GM19238 (cell line): ENCODE results near the gene CCDC160.
"Not testable (repeated sequence)": the region's sequence is repeated elsewhere in the genome, so short reads cannot be mapped to it uniquely, and the experiment has no call there.

Experiments used
- DNase-seq: peaks from one replicate; pipeline ENCODE4 v3.0.0; 2011; ENCODE audit warnings: low spot score; ENCODE audit not compliant: insufficient read length

CCDC160 gene

DNA sequence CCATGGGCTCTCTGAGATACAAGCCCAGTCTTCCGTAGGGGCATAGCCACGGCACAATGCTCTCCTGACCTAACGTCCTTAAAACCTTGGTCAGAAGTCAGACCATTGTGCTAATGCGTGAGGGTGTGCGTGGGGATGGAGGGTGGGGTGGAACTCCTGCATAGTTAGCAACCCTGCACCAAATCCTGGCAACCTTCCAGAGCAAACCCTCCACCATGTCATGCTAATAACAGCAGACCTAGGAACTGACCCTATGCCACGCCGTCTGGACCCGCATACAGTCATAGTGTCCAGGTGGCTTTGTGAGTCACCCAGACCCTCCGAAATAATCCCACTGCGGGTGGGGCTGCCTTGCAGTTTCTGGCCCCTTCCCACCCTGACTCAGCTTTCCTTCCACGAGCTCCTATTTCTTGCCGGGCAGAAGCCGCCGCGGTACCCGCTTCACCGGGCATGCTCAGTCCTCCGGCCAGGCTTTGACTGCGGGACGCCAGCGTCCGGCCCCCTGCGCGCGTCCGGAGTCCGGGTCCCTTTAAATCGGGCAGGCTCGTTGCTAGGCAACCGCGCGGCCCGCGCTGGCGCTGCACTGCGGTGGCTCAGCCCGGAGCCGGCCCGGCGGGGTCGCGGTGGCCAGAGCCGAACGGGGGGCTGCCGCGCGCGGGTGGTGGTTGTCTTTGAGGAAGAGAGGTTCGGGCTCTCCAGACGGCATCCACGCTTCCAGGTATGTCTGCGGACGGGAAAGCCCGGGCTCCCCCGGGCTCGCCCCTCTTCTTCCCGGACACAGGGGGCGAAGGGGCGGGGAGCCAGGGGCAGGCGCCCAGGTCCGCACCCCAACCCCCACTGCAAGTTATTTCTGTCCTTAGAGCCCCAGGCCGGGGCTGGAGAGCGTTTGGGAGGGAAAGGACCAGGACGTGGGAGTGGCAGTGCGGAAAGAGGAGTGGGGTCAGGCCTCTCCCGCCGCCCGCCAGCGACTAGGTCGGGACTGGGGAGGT is at the start of gene CCDC160:
Gene CCDC160 (plus strand): TSS at position 557 of the 989 bp plus-strand sequence. CDS start 7,619 bp downstream, outside the sequence.
- DNase-seq = no peak

GRCh38 chrX:134191281-134191680 is 45.7 kb upstream of the CCDC160 start:
- no peak for DNase-seq

DNA sequence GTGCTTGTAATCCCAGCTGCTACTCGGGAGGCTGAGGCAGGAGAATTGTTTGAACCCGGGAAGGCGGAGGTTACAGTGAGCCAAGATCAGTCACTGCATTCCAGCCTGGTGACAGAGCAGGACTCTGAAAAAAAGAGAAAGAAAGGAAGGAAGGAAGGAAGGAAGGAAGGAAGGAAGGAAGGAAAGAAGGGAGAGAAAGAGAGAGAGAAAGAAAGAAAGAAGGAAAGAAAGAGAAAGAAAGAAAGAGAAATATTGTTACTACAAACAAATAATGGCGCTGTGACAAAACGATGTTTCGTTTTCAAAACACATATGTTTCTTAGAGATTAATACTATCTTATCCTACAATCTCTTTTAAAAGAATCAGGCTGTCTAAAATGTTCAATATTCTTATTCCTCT is 42.1 kb upstream of the CCDC160 start:
- DNase-seq = no peak

GRCh38 chrX:134202561-134202960 is 34.4 kb upstream of the CCDC160 start:
- no peak for DNase-seq

DNA sequence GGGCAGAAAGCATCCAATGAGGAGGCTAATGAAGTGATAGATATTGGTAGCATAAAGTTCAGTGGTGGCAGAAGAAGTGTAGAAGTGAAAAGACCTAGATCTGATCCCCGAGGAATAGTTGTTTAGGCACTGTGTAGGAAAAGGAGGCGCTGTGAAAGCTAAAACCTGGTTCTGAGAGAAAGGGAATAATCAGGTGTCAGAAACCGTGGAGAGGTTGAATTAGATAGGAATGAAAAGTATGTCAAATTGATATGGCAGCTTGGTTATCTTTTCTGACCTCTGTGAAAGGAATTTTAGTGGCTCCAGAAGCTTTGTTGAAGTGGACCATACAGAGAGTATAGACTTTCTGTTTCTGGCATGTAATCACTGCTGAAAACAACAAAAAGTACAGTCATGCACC is 30.8 kb upstream of the CCDC160 start:
- no peak for DNase-seq

GRCh38 chrX:134210465-134210864 is 26.5 kb upstream of the CCDC160 start:
- no peak for DNase-seq

- DNase-seq = no peak
Measured at GRCh38 chrX:134235236-134235635, 1.7 kb upstream of the CCDC160 start.

GRCh38 chrX:134238144-134238543 is 1.2 kb downstream of the CCDC160 start:
- DNase-seq = not testable (repeated sequence)

DNA sequence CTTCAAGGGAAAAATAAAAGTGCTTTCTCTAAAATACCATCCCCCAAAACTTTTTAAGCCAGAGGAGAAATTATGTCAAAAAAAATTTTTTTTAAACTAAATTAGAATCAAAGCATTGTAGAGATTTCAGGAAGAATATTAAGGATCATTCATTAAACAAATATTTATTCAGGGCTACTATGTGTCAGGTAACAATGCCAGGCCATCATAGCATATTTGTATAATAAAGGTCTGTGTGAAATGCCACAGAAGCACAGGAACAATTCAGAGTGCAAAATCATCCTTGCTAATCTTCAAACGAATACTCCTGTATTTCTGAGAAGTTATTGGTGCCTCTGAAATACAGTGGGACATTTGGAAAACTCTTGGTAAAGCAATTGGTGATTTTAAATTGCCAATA is 2.0 kb downstream of the CCDC160 start:
- no peak for DNase-seq

GRCh38 chrX:134240209-134240608 is 3.2 kb downstream of the CCDC160 start:
- DNase-seq = no peak

GRCh38 chrX:134241960-134242619 is 5.1 kb downstream of the CCDC160 start:
- no peak for DNase-seq

- DNase-seq = no peak
Measured at GRCh38 chrX:134244043-134244442, 7.1 kb downstream of the CCDC160 start.

DNA sequence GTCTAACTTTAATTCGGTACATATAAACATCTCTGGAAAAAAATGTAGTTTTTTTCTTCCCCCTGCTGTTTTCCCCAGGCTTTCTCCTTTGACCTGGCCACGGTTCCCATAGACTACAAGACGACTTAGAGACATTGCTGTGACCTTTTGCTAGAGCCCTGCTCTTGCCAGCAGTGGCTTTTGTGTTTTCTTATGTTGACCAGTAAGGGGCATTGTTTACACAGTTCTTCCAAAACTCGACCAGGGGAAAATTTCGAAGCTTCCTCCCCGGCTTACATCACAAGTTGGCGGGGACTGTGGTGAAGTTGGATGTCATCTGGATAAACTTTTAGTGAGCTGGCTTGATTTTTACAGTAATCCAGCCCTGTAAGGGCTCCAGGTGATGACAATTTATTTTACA is 9.3 kb downstream of the CCDC160 start:
- DNase-seq = no peak

GRCh38 chrX:134247492-134247891 is 10.5 kb downstream of the CCDC160 start:
- DNase-seq = no peak

- DNase-seq = no peak
Measured at GRCh38 chrX:134249241-134249640, 12.3 kb downstream of the CCDC160 start.

GRCh38 chrX:134251241-134251640 is 14.3 kb downstream of the CCDC160 start:
- no peak for DNase-seq

- no peak for DNase-seq
Measured at GRCh38 chrX:134254511-134254910, 17.5 kb downstream of the CCDC160 start.

GRCh38 chrX:134255555-134255954 is 18.6 kb downstream of the CCDC160 start:
- no peak for DNase-seq

DNA sequence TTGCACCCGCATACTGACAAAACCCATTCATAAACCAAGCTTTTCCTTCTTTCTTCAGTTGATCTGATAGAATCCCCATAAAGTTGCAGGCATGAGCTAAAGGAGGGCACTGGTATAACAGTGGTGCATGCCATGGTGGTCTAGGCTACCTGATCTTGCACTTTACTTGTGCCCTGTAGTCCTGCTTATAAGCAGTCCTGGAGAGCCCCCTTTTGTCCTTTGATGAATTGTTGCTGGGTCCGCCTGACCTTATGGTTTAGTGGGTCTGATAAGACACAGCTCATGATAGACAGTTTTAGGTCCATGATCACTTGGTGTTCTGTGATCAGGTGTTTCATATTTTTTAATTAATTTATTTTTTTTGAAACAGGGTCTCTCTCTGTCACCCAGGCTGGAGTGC is 19.7 kb downstream of the CCDC160 start:
- DNase-seq = no peak

- no peak for DNase-seq
Measured at GRCh38 chrX:134258202-134258601, 21.2 kb downstream of the CCDC160 start.

- not testable (repeated sequence) for DNase-seq
Measured at GRCh38 chrX:134285934-134286333, 49.0 kb downstream of the CCDC160 start.

DNA sequence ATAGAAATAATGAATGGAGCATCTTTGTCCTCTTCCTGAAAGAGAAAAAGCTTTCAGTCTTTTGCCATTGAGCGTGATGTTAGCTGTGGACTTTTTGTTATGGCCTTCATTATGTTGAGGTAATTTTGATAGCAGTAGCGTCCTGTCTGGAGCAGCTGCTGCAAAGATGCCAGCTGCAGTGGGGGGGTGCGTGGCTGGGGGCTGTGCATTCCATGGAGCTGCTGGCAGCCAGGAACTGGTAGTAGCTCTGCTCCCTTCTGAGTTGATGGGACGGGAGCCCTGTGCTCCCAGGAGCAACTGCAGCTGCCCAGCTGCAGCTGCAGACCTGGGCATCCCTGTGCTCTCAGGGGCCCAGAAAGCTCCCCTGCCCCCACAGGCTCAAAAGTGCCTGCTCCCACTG is 50.4 kb downstream of the CCDC160 start:
- no peak for DNase-seq
